CD4-positive, alpha-beta T cell treated with Interleukin-2 at 100 ng/mL for 4 hours (primary cell): ENCODE data around the gene ALDH1A2.
"Not testable (repeated sequence)": the region's sequence is repeated elsewhere in the genome, so short reads cannot be mapped to it uniquely, and the experiment has no call there.

Experiments used
- DNase-seq: peaks from one replicate; pipeline ENCODE4 v3.0.0-alpha.2; 2020; ENCODE audit warnings: low spot score

Gene ALDH1A2

DNA sequence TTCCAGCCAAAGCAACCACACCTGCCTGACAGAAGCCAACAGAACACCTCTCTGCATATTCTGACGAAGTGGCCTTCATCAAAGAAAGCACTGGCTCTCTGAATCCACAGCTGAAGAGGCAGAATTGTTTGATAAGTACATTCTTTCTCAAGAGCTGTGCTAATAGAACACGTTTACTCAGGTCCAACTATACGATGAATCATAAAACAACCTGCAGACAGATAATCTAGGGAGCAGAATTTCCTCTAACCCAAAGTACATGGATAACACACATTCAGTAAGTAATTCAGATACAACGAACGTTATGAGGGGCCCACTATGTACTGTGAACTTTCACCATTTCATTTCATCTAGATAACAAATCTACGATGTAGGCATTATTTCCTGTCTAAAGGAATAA is 25.4 kb downstream of the ALDH1A2 start:
- no peak for DNase-seq

DNA sequence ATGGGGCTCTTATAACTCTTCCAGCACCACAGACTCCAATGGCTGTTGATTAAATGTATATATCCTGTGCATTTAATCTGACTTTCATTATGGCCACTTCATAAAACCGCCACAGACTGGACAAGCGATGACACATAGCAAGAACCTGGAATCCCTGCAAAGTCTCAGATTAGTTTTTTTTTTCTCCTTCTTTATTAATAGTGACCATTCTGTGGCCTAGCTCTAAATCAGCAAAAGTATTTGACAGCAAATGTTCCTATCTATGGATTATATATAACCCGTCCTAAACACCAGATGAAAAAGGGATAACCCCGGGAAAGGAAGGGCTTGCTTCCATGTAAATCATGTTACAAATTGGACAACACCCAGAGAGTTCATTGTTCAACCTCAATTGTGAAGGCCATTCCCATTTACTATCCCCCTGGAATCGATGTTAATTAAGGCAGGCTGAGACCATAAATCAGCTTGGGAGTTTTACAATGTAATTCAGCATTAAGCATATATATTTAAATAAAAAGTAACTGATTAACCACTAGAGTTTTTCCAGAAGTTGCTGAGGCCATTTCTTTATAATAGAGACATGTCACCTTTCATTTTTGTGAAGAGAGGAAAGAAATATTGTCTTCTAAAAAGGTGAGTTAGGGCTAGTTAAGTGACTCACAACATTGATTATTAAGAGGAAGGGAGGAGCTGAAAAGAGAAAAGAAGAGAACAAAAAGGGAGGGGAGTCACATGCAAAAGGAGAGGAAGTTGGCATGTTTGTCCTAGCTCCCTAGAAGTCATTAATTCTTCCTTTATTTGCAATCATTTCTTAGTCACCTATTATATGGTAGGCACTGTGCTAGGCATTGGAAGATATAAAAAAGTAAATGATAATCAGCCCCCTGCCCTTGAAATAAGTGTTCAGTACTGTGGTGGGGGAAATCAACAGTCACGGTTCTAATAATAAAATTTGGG is 26.2 kb downstream of the ALDH1A2 start:
- DNase-seq, result no peak

- DNase-seq, result no peak
These were observed 27.0 kb downstream of the ALDH1A2 start for GRCh38 chr15:58038426-58039078.

GRCh38 chr15:58037723-58038301 is 27.7 kb downstream of the ALDH1A2 start:
- no peak for DNase-seq

DNA sequence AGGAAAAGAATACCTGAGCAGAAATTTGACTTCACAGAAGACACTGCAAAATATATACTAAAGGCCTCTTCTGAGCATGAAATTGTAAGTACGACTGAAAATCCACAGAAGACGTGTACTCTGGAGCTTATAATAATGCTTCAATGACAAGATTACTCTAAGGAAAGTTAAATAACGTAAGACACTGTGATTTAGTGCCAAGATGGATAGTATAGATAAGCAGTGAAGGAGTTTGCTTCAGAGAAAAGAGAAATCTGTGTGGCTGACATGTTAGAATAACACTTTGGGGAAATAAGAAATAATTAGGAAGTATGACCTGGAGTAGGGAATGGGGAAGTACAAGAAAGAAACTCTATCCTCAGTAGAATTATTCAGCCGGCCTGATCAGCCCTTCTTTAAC is 28.9 kb downstream of the ALDH1A2 start:
- no peak for DNase-seq

DNA sequence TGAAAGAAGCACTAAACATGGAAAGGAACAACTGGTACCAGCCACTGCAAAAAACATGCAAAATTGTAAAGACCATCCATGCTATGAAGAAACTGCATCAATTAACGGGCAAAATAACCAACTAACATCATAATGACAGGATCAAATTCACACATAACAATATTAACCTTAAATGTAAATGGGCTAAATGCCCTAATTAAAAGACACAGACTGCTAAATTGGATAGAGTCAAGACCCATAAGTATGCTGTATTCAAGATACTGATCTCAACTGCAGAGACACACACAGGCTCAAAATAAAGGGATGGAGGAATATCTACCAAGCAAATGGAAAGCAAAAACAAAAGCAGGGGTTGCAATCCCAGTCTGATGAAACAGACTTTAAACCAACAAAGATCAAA is 37.1 kb downstream of the ALDH1A2 start:
- DNase-seq, result not testable (repeated sequence)

GRCh38 chr15:58026552-58026951 is 39.0 kb downstream of the ALDH1A2 start:
- DNase-seq, result no peak

DNA sequence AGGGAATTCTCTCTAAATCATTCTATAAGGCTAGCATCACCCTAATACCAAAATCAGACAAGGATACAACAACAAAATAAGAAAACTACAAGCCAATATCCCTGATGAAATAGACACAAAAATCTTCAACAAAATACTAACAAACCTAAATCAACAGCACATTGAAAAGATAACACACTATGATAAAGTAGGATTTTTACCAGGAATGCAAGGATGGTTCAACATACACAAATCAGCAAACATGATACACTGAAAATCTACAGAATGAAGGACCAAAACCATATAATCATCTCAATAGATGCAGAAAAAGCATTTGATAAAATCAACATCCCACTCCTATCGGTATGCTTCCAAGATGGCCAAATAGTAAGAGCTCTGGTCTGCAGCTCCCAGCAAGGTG is 39.5 kb downstream of the ALDH1A2 start:
- DNase-seq, result no peak

DNA sequence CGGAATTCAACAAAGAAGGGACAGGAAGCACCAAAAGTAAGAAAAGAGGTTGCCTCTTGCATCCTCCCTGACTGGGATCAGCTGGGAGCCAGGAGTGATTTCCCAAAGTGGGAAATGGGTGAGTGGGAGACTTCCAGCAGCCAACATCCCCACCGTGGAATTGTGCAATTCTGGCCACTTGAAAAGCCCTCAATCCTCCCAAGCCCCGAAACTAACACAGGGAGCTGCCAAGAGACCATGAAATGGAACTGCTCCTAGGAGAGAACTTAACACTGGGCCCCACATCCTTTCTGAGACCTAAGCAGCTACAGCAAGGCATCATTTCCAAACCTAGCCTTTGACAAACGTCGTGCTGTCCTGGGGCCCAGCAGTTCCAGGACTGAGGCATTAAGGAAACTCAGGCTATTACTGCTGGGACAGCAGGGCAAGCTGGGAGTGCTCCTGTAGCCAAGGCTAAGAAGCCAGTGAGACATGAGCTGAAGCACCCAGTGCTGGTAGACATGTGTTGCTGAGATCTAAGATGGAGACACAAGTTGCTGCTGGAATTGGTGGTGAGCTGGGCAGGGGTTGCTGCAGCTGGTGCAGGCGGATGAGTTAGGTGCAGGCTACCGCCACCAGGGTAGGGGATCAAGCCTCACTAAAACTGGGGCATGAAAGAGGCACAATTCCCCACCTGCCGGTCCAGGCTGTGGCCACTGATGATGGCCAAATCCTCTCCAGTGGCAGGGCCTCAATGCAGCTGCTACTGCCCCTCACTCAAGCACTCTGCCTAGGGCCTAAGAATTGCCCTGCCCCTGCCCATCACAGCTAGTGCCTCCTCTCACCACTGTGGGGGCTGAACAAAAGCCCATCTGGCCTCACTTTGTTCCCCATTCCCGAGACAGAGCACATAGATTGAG is 43.9 kb downstream of the ALDH1A2 start:
- no peak for DNase-seq

- no peak for DNase-seq
These were observed 45.8 kb downstream of the ALDH1A2 start for GRCh38 chr15:58019503-58020376.

DNA sequence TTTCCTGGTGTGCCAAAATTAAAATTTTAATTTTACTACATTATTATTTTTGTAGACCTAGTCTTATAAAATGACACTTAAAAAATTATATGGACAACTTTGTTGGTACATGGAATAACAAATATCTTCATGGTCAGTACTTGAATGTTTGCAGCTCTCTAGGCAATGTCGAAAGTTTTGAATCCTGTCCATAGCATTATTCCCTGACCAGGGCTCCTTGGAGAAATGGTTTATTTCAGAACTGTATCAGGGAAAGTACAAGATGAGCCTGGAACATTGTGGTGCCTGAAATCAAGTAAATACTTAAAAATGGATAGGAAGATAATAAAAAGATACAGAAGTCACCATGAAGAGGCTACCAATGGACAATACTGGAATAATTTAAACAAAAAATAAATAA is 47.6 kb downstream of the ALDH1A2 start:
- DNase-seq, result no peak

- no peak for DNase-seq
These were observed 48.8 kb downstream of the ALDH1A2 start for GRCh38 chr15:58016581-58017175.

DNA sequence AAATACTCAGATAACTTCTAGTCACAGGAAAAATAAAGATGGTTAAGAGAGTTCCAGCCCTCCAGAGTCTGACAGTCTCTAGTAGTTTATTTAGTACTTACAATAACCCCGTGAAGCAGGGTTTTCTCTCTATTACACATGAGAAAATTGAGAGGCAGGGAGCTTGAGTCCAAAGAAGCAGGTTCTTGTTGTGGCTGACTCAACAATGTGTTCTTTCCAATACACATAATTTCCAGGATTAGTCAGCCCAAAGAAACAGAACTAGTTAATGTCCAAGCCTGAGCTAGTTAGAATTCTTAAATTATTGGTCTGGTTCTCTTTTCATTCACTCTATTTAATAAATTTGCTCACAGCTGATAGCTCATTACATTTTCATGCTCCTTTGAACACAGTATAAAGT is 49.9 kb downstream of the ALDH1A2 start:
- no peak for DNase-seq

GRCh38 chr15:58014470-58014869 is 51.0 kb downstream of the ALDH1A2 start:
- no peak for DNase-seq

GRCh38 chr15:58014040-58014439 is 51.5 kb downstream of the ALDH1A2 start:
- DNase-seq, result no peak

- DNase-seq, result no peak
These were observed 54.5 kb downstream of the ALDH1A2 start for GRCh38 chr15:58010983-58011382.

GRCh38 chr15:58003810-58004209 is 61.7 kb downstream of the ALDH1A2 start:
- no peak for DNase-seq

GRCh38 chr15:58002338-58003126 is 63.0 kb downstream of the ALDH1A2 start:
- DNase-seq, result no peak

DNA sequence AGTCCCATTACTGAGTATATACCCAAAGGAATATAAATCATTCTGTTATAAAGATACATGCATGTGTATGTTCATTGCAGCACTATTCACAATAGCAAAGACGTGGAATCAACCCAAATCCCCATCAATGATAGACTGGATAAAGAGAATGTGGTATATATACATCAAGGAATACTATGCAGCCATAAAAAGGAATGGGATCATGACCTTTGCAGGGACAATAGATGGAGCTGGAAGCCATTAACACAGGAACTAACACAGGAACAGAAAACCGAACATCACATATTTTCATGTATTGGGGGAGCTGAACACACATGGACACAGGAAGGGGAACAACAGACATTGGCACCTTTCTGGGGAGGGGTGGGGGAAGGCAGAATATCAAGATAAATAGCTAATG is 65.8 kb downstream of the ALDH1A2 start:
- DNase-seq, result not testable (repeated sequence)

DNA sequence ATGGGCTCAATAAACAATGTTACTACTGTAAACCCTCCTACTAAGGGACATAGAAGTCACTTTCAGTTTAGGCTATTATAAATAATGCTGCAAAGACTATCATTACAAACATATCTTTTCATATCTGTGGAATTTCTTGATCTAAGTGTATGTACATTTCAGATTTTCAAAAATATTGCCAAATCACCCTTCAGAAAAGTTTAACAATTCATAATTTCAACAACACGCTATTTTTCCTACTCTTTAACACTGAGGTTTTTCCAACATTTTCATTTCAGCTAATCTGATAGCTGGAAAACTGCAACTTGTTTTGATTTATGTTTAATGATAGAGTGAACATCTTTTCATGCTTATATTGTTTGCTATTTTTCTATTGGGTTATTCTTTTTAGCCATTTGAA is 69.0 kb downstream of the ALDH1A2 start:
- DNase-seq, result no peak
